GM12892 (cell line): ENCODE data around the gene ZDHHC17.

ENCODE experiments used
- POLR2A ChIP-seq: IDR thresholded peaks from 2 replicates; pipeline ENCODE4 v1.6.1; 2011; ENCODE audit warnings: low read depth, low read length, control low read depth
- POLR2AphosphoS5 ChIP-seq: IDR thresholded peaks from 2 replicates; pipeline ENCODE4 v1.6.1; 2011; ENCODE audit warnings: low read depth, low read length, control low read depth
- TAF1 ChIP-seq: IDR thresholded peaks from 2 replicates; pipeline ENCODE4 v1.6.1; 2011; ENCODE audit warnings: low read depth, mild to moderate bottlenecking, control low read depth, low read length, borderline replicate concordance

DNA sequence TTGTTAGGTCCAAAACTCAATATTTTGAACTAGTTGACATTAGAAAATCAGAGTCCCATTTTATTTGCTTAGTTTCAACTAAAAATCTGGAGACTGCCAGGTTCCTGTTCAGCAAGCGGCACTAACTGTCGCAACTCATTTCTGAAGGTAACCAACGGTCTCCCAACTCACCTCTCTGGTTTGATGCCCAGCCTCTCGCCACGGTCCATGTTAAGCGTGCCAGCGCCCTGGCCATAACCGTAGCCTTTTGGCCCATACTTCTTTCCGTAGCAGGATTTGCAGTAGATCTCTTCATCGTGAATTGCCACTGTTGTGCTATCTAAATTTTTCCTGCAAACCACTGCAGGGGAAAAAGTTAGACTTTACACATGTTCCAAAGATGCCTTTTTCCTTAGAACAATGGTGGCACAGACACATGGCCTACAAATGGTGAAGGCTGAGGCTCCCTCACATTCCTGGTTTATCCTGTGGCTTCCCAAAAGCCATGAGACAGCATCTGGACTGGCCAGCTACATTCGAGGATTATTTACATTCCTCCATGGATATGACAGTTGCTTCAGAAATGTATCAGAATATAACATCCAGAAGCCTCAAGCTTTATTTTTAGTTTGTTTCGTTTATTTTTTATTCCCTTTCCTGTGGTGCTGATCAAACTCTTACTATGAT lies 99.2 kb downstream of the ZDHHC17 start:
- TF ChIP-seq POLR2AphosphoS5 (no peak), TAF1 (no peak), POLR2A (no peak)
